Ectodermal cell (in vitro differentiated cells): ENCODE data around the gene ANKHD1.
"Not testable (repeated sequence)": the region's sequence is repeated elsewhere in the genome, so short reads cannot be mapped to it uniquely, and the experiment has no call there.

Experiments used
- H3K27ac ChIP-seq: 2 replicates; pipeline ENCODE4 v1.7.0; 2013; ENCODE audit warnings: mild to moderate bottlenecking, low read depth, low read length; ENCODE audit not compliant: insufficient read depth, poor library complexity, severe bottlenecking
- H3K27me3 ChIP-seq: 2 replicates; pipeline ENCODE4 v1.7.0; 2013; ENCODE audit warnings: mild to moderate bottlenecking, low read length; ENCODE audit not compliant: insufficient read depth, control insufficient read depth, poor library complexity, severe bottlenecking
- H3K36me3 ChIP-seq: one replicate; pipeline ENCODE4 v1.7.0; 2013; ENCODE audit warnings: low read length; ENCODE audit not compliant: control insufficient read depth, insufficient read depth
- H3K4me1 ChIP-seq: one replicate; pipeline ENCODE4 v1.7.0; 2013; ENCODE audit warnings: low read length; ENCODE audit not compliant: control insufficient read depth, insufficient read depth
- H3K4me3 ChIP-seq: 2 replicates; pipeline ENCODE4 v1.7.0; 2013; ENCODE audit warnings: low read depth, low read length, control low read depth; ENCODE audit not compliant: insufficient read depth
- H3K9me3 ChIP-seq: 2 replicates; pipeline ENCODE4 v1.7.0; 2013; ENCODE audit warnings: mild to moderate bottlenecking, low read length, moderate library complexity; ENCODE audit not compliant: control insufficient read depth
- WGBS, 2 experiments: methylation state at CpG; one replicate each; pipeline ENCODE4 v1.1.7; 2013; ENCODE audit warnings: missing lambda C conversion rate in 2 of 2; 5-methylcytosine and 5-hydroxymethylcytosine counted together

Gene ANKHD1

DNA sequence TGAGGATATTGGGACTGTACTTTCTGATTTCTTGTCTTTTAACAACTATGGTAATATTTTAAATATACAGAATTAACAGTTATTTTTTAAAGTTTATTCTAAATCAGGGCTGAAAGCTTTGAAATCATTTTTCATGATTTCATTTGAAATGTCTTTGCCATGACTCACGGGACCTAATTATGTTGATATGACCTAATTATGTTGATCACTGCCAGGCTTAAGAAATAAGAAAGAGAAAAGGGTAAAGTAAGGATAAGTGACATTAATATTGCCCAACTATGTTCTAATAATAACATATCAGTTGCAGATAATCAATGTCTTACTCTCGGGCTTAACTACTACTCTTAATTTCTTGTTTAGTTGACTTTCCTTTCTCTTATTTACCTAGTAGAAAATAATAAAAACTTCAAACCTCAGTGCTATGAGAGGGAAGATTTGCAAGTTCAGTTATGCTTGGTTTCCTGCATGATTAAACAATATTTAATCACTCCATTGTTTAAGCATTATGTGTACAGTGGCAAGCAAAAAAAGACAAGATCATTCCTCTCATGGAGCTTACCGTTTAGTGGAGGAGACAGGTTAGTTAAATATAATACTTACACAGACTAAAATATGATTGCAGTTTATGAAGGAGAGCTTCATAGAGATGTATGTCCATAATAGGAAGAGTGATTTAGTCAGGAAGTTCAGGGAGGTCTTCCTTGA, 78.8 kb downstream of the ANKHD1 start:
- 100% methylated on average over 2 to 3 of the region's 3 CpGs for WGBS, 2 experiments
- no peak overlapping the region for H3K27ac ChIP-seq
- H3K36me3 ChIP-seq, result peaks cover 8% of the 10 kb centered on the region
- H3K4me1 ChIP-seq, result no peaks in the 10 kb centered on the region
- H3K4me3 ChIP-seq, result no peak overlapping the region
- H3K27me3 ChIP-seq, result no peaks in the 10 kb centered on the region
- H3K9me3 ChIP-seq, result no peaks in the 10 kb centered on the region

GRCh38 chr5:140481758-140482157, 80.1 kb downstream of the ANKHD1 start:
- Histone ChIP-seq H3K27ac (no peak overlapping the region), H3K4me3 (no peak overlapping the region), H3K4me1 (no peaks in the 10 kb centered on the region), H3K9me3 (no peaks in the 10 kb centered on the region), H3K27me3 (no peaks in the 10 kb centered on the region), H3K36me3 (peaks cover 15% of the 10 kb centered on the region)
- WGBS, 2 experiments, result 90 to 100% methylated on average over 1 to 2 of the region's 2 CpGs

DNA sequence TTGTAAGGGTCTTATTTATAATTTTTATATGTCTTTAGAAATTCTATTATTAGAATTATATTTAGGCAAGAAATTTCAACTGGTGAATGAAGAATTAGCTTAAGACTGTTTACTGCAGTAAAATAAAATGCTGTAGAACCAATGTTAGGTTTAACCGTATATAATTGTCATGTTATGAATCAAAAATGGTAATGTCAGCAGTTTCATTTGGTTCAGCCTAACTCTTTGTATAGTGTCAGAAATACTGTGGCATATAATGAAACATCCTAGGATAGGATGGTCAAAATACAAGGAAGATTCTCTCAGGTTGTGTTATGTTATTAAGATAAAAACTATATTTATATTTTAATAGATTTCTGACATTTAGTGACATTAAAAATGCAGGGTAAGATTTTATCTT, 81.4 kb downstream of the ANKHD1 start:
- Histone ChIP-seq H3K9me3 (no peaks in the 10 kb centered on the region), H3K4me3 (no peak overlapping the region), H3K27ac (no peak overlapping the region), H3K4me1 (no peaks in the 10 kb centered on the region), H3K36me3 (peaks cover 19% of the 10 kb centered on the region), H3K27me3 (no peaks in the 10 kb centered on the region)
- WGBS, 2 experiments, result 93 to 96% methylated on average over 1 of the region's 1 CpG

GRCh38 chr5:140488141-140488540, 86.5 kb downstream of the ANKHD1 start:
- H3K27ac ChIP-seq, H3K27me3 ChIP-seq, H3K4me1 ChIP-seq, H3K4me3 ChIP-seq, H3K9me3 ChIP-seq: not testable (repeated sequence)
- 91 to 93% methylated on average over 4 of the region's 4 CpGs for WGBS, 2 experiments
- peaks cover 19% of the 10 kb centered on the region for H3K36me3 ChIP-seq

GRCh38 chr5:140488914-140489313, 87.3 kb downstream of the ANKHD1 start:
- Histone ChIP-seq H3K27ac (no peak overlapping the region), H3K27me3 (no peaks in the 10 kb centered on the region), H3K4me1 (no peaks in the 10 kb centered on the region), H3K4me3 (no peak overlapping the region), H3K9me3 (no peaks in the 10 kb centered on the region), H3K36me3 (peaks cover 19% of the 10 kb centered on the region)
- 94 to 96% methylated on average over 6 of the region's 6 CpGs for WGBS, 2 experiments

DNA sequence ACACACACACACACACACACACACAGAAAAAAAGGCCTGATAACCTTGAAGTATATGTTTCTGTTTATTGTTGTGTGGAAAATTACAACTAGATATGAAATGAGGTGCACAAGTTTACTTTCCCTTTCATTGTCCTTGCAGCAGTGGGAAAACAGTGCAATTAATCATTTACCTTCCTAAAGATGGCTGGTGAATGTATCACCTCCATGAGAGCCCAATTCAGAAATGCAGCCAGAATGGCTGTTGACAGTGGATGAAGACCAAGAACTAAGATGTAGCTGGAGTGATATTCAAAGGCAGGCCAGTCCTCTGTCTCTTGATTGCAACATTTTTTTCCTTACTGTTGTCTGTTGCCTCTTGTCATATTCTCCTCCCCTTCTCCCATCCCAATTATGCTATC, 96.3 kb downstream of the ANKHD1 start:
- H3K27me3 ChIP-seq, result no peaks in the 10 kb centered on the region
- peaks cover 8% of the 10 kb centered on the region for H3K36me3 ChIP-seq
- H3K4me3 ChIP-seq, result no peak overlapping the region
- no peaks in the 10 kb centered on the region for H3K9me3 ChIP-seq
- H3K27ac ChIP-seq, result no peak overlapping the region
- H3K4me1 ChIP-seq, result no peaks in the 10 kb centered on the region

DNA sequence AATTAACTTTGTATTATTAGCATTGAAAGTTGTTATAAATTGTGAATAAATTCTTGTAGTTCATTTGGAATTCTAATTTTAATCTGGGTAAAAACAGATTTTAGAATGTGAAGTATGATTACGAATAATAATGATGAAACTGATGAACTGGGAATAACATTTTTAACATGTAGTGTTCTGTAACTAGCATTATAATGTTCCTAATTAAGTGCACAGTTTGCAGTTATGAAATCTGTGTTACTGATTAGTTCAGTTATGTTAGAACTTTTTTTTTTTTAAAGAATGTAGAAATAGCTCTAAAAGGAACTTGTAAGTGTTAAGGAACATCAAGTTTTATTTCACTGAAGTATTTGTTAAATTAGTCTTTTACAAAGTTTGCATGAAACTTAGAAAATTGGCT, 97.0 kb downstream of the ANKHD1 start:
- Histone ChIP-seq H3K27me3 (no peaks in the 10 kb centered on the region), H3K36me3 (peaks cover 8% of the 10 kb centered on the region)
- WGBS, 2 experiments, result 100% methylated on average over 1 of the region's 1 CpG

DNA sequence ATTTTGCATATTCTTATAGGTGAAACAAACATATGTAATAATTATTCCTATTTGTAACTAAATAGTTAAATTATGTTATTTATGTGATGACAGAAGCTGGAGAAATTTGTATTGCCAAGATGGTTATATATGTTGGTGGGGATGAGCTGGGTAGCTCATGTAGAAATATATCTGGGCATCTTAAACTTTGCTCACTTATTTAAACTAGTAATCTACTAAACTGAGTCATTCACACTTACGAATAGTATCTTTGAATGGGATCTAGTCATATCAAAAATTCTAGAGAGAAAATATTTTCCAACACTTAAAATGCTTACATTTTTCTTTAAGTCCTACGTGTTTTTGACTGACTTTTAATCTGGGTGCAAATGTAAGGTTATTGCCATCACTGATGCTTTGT, 101.2 kb downstream of the ANKHD1 start:
- H3K27ac ChIP-seq, result no peak overlapping the region
- H3K4me3 ChIP-seq, result no peak overlapping the region
- 97% methylated on average over 2 of the region's 2 CpGs; no CpG with 5 or more reads in 1 of the 2 experiments for whole genome bisulfite sequencing, 2 experiments
- peaks cover 20% of the 10 kb centered on the region for H3K36me3 ChIP-seq
- H3K9me3 ChIP-seq, result no peaks in the 10 kb centered on the region
- H3K27me3 ChIP-seq, result no peaks in the 10 kb centered on the region
- no peaks in the 10 kb centered on the region for H3K4me1 ChIP-seq

More for the DNA sequence above, 97.0 kb downstream of the ANKHD1 start:
- no peaks in the 10 kb centered on the region for H3K4me1 ChIP-seq
- no peak overlapping the region for H3K27ac ChIP-seq
- no peaks in the 10 kb centered on the region for H3K9me3 ChIP-seq
- no peak overlapping the region for H3K4me3 ChIP-seq

- WGBS, 2 experiments, result 89 to 95% methylated on average over 4 of the region's 4 CpGs
- Histone ChIP-seq H3K9me3 (no peaks in the 10 kb centered on the region), H3K4me3 (no peak overlapping the region), H3K36me3 (peaks cover 60% of the 10 kb centered on the region), H3K27ac (no peak overlapping the region), H3K4me1 (no peaks in the 10 kb centered on the region), H3K27me3 (no peaks in the 10 kb centered on the region)
These were observed 108.3 kb downstream of the ANKHD1 start for GRCh38 chr5:140509898-140510297.

GRCh38 chr5:140513124-140513523, 111.5 kb downstream of the ANKHD1 start:
- Histone ChIP-seq H3K4me3 (no peak overlapping the region), H3K27me3 (no peaks in the 10 kb centered on the region), H3K4me1 (no peaks in the 10 kb centered on the region), H3K9me3 (no peaks in the 10 kb centered on the region), H3K27ac (no peak overlapping the region), H3K36me3 (peaks cover 49% of the 10 kb centered on the region)
- WGBS, 2 experiments, result 93 to 98% methylated on average over 2 of the region's 2 CpGs

DNA sequence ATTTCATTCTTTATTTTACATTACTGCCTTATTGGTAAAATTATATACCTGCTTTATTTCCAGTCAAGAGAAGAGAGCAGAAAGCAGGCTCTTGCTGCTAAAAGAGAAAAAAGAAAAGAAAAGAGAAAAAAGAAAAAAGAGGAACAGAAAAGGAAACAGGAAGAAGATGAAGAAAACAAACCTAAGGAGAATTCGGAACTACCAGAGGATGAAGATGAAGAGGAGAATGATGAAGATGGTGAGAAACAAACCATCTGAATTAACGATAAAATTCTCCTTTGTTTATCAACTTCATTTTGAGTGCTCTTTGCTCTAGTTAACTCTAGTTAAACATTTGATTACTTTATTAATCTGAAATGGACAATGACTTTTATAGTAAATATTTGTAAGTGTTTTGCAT, 122.4 kb downstream of the ANKHD1 start:
- no peaks in the 10 kb centered on the region for H3K27me3 ChIP-seq
- H3K36me3 ChIP-seq, result peaks cover 37% of the 10 kb centered on the region
- H3K27ac ChIP-seq, result no peak overlapping the region
- no peaks in the 10 kb centered on the region for H3K4me1 ChIP-seq
- 99 to 100% methylated on average over 2 of the region's 2 CpGs for WGBS, 2 experiments
- no peaks in the 10 kb centered on the region for H3K9me3 ChIP-seq
- no peak overlapping the region for H3K4me3 ChIP-seq
